ENCODE measurements around the gene FSTL5. TPM values are rescaled to one million over a fixed set of nuclear protein-coding genes. Genes with fewer than 3 reads are reported as not detected.
A peak's percentile ranks its signal among the peaks of the same experiment; 100 is the strongest.

FSTL5 gene
- total and polyA plus RNA-seq, 2 of the 13 experiments (the other 11 are each of a cell fraction or from before 2014, with no cell fraction given) = 0.03 to 0.07 TPM

DNA sequence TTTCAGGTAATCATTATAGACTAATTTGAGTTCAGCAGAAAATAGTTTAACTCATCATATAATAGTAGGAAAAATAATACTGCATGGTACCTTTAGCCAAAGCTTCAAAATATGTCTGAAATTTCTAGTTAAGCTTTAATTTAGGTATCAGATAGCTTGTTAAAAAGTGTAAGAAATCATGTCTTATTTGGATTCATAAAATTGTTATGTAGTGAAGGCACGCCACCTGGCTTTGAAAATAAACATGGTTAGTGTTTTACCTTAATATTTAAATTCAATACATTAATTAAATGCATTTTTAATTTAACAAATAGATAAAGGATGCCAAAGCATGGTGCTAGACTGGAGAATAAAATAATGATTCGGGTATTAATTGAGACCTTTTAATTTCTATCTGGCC lies 211.4 kb downstream of the FSTL5 start:
- FAIRE-seq (no peak), DNase-seq (ENCODE audit: low spot score) (no peak), ATAC-seq (no peak)
- ChIA-PET CTCF (ENCODE audit: low intra/inter-chr PET ratio, low total read pairs) (interaction anchor here (0.9 kb wide), 1 partner anchor 700 kb away, joined by 3 read pairs; no protein-coding TSS in a partner anchor), POLR2A (no interaction called here)
- 6% methylated on average over 2 of the region's 2 CpGs for WGBS (ENCODE audit: low lambda C conversion rate)
- Histone ChIP-seq H3K27me3 (ENCODE audit: control insufficient read depth in 1 of 2, insufficient read depth in 2 of 2, low read length in 2 of 2) (no peaks in the 10 kb centered on the region), H3K27ac (ENCODE audit: extremely low read length, insufficient read depth, low read length) (no peak overlapping the region), H4K20me1 (ENCODE audit: insufficient read depth, low read length) (no peaks in the 10 kb centered on the region), H3K9me3 (ENCODE audit: low read length) (no peaks in the 10 kb centered on the region), H3K79me2 (ENCODE audit: insufficient read depth, low read length) (no peaks in the 10 kb centered on the region), H3K36me3 (replicated peaks in 1 of 2; ENCODE audit: control insufficient read depth in 1 of 2, insufficient read depth in 2 of 2, low read length in 2 of 2) (no peaks in the 10 kb centered on the region), H3K4me3 (replicated peaks in 1 of 3; ENCODE audit: insufficient read depth in 1 of 3, low read depth in 2 of 3, low read length in 3 of 3) (no peak overlapping the region), H3K4me1 (ENCODE audit: insufficient read depth, low read length) (no peaks in the 10 kb centered on the region), H2AFZ (ENCODE audit: low read length) (peak overlapping the region; percentile 54), H3K4me2 (ENCODE audit: low read depth, low read length) (no peak overlapping the region), H3K9ac (ENCODE audit: insufficient read depth, low read depth, low read length) (no peak overlapping the region)
- no TSS peak for BruUV-seq (replicated peaks)
- in situ Hi-C loops (cut with HindIII; ENCODE audit: extremely low pct_ligation_motif_present, low pct_unique_long_range_greater_than_20kb) = no loop called here
- intact Hi-C loops (cut with micrococcal nuclease; ENCODE audit: unreplicated experiment) = loop anchor here (2.0 kb wide), 1 partner anchor 388 kb away; no protein-coding TSS in a partner anchor
- TF ChIP-seq, protein P1, sequence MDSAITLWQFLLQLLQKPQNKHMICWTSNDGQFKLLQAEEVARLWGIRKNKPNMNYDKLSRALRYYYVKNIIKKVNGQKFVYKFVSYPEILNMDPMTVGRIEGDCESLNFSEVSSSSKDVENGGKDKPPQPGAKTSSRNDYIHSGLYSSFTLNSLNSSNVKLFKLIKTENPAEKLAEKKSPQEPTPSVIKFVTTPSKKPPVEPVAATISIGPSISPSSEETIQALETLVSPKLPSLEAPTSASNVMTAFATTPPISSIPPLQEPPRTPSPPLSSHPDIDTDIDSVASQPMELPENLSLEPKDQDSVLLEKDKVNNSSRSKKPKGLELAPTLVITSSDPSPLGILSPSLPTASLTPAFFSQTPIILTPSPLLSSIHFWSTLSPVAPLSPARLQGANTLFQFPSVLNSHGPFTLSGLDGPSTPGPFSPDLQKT (CRISPR knock-in tag; IDR thresholded peaks at IDR 0.05; ENCODE audit: borderline replicate concordance) = no peak
- TF ChIP-seq STAG1 (CRISPR knock-in tag; IDR thresholded peaks at IDR 0.05) (peak; percentile 35), TAF1 (CRISPR knock-in tag; IDR thresholded peaks at IDR 0.05) (no peak)

DNA sequence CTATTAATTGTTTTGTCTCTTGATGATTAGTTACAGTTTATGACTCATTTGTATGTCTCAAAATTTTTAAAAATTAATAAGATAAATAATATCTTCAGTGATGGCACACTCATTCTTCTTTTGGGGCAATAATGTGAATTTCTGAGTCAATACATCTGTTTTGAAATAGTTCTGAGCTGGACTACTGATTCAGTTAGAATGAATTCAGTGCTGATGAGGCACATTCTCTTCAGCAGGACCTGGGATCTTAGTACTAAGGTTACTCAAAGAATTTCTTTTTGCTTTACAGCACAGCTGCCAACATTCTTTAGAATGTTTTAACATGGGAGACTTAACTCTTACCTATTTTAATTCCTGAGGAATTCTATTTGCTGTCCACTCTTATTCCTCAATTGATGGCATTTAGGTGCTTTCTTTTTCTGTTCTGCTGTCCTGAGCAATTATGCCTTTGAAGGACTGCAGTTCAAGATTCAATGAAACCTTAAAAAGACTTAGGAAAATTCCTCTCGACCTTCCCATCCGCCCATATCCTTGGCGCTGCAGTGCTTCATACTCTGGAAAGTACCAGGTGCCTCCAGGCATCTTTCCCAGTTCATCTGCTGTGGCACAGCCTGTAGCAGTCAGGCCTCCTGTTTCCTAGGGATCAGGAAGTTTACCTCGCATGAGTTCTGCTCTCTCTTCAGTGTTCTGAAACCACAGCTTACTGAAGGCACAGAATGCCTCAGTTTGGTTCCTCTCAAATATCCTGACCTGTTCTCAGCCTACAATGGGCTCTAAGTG lies 213.7 kb downstream of the FSTL5 start:
- ATAC-seq (no peak), DNase-seq (ENCODE audit: low spot score) (no peak), FAIRE-seq (no peak)
- Histone ChIP-seq H3K36me3 (replicated peaks in 1 of 2; ENCODE audit: control insufficient read depth in 1 of 2, insufficient read depth in 2 of 2, low read length in 2 of 2) (no peaks in the 10 kb centered on the region), H3K27me3 (ENCODE audit: control insufficient read depth in 1 of 2, insufficient read depth in 2 of 2, low read length in 2 of 2) (no peaks in the 10 kb centered on the region), H2AFZ (ENCODE audit: low read length) (no peak overlapping the region), H3K4me1 (ENCODE audit: insufficient read depth, low read length) (no peaks in the 10 kb centered on the region), H3K9ac (ENCODE audit: insufficient read depth, low read depth, low read length) (no peak overlapping the region), H3K79me2 (ENCODE audit: insufficient read depth, low read length) (no peaks in the 10 kb centered on the region), H3K4me3 (replicated peaks in 1 of 3; ENCODE audit: insufficient read depth in 1 of 3, low read depth in 2 of 3, low read length in 3 of 3) (no peak overlapping the region), H4K20me1 (ENCODE audit: insufficient read depth, low read length) (no peaks in the 10 kb centered on the region), H3K27ac (ENCODE audit: extremely low read length, insufficient read depth, low read length) (no peak overlapping the region), H3K9me3 (ENCODE audit: low read length) (no peaks in the 10 kb centered on the region), H3K4me2 (ENCODE audit: low read depth, low read length) (no peak overlapping the region)
- POLR2A ChIA-PET = no interaction called here
- in situ Hi-C loops (cut with HindIII; ENCODE audit: extremely low pct_ligation_motif_present, low pct_unique_long_range_greater_than_20kb) = no loop called here
- TF ChIP-seq ZMYM4 (CRISPR knock-in tag; IDR thresholded peaks at IDR 0.05) = no peak
- 0 out of 4 replicates have a peak, but pooled peaks of 1 of the 2 experiments have one; percentile 1 for TF ChIP-seq MAFK (conservative IDR thresholded peaks at IDR 0.05 in 1 of 2, IDR thresholded peaks at IDR 0.05 in 1 of 2; ENCODE audit: low read length in 2 of 2)
- BruUV-seq (replicated peaks) = no TSS peak
- intact Hi-C loops (cut with micrococcal nuclease; ENCODE audit: unreplicated experiment) = no loop called here
- CTCF ChIA-PET (ENCODE audit: low intra/inter-chr PET ratio, low total read pairs) = no interaction called here
- 15% methylated on average over 4 of the region's 4 CpGs for WGBS (ENCODE audit: low lambda C conversion rate)
